ENCODE measurements around the gene VSTM5.
A peak's percentile ranks its signal among the peaks of the same experiment; 100 is the strongest.

Gene VSTM5

DNA sequence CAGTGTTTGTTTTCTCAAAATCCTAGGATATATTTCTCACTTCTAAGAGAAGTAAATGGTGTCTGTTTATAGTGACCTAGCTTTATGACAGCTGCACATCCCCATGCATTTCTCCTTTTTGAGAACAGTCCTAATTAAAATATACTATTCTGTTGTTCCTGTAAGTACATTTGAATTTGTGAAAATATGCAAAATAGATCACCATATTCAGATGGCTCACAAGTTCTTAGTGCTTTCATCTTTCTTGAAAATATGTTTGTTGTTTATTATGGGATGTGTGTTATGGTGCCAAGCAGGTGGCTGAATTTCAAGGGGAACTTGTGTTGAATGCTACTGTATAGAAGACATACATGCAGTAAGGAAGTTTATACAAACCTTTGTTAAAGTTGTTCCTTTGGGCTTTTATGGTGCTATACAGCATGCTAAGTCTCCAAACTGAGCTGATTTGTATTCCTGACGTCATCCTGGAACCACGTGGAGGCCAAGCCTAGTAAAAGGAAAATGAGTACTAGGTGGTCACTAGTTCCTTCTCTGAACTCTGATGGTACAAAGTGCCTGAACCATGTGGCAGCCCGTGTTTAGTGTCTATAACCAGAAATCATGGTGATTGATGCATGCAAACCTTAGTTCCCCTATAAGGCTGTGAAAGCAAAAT lies 7.8 kb upstream of the VSTM5 start:
- H3K9me3 ChIP-seq (ENCODE audit: control insufficient read depth, low read length): no peaks in the 10 kb centered on the region
- DNase-seq (ENCODE audit: low read depth): no peak
- H3K4me3 ChIP-seq (ENCODE audit: low read length): no peak overlapping the region
- no peaks in the 10 kb centered on the region for H3K36me3 ChIP-seq (ENCODE audit: control insufficient read depth, insufficient read depth, low read length, severe bottlenecking)
- H3K9ac ChIP-seq (ENCODE audit: low read length): no peak overlapping the region
- H3K27me3 ChIP-seq (replicated peaks; ENCODE audit: control insufficient read depth, insufficient read depth, low read length): no peaks in the 10 kb centered on the region
- peaks cover 9% of the 10 kb centered on the region for H3K4me1 ChIP-seq (ENCODE audit: control insufficient read depth, insufficient read depth, low read length)

DNA sequence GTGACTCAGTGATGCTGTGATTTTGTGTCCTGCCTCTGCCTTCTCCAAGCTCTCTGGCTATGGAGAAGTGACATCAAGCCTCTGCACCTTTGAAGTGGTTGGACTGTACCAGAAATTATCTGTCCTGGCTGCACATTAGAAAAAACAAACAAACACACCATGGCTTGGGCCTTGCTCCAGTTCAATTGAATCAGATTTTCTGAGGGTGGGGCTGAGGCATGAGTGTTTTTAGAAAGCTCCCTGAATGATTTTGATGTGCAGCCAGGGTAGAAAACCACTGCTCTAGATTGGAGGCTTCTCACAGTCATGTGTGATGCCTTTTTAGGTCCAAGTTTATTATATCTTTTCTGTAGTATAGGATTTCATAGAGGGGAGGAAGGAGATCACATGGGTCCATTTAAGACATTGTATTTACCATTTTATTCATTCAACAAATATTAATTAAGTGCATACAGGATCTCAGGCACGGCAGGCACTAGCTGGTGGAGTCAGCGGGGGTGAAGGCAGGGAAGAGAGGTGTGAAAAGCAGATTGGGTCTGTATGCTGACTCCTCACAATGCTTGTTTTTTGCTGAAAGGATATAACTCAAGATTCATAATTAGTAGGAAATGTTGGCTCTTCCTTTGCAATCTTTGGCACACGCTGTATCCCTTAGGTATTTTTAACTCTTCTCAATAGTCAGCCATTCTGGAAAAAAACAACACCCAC lies 7.1 kb upstream of the VSTM5 start:
- peaks cover 9% of the 10 kb centered on the region for H3K4me1 ChIP-seq (ENCODE audit: control insufficient read depth, insufficient read depth, low read length)
- no peaks in the 10 kb centered on the region for H3K36me3 ChIP-seq (ENCODE audit: control insufficient read depth, insufficient read depth, low read length, severe bottlenecking)
- no peak overlapping the region for H3K4me3 ChIP-seq (ENCODE audit: low read length)
- no peaks in the 10 kb centered on the region for H3K27me3 ChIP-seq (replicated peaks; ENCODE audit: control insufficient read depth, insufficient read depth, low read length)
- H3K9me3 ChIP-seq (ENCODE audit: control insufficient read depth, low read length): no peaks in the 10 kb centered on the region
- H3K9ac ChIP-seq (ENCODE audit: low read length): no peak overlapping the region
- peak; percentile 43 for DNase-seq (ENCODE audit: low read depth)

DNA sequence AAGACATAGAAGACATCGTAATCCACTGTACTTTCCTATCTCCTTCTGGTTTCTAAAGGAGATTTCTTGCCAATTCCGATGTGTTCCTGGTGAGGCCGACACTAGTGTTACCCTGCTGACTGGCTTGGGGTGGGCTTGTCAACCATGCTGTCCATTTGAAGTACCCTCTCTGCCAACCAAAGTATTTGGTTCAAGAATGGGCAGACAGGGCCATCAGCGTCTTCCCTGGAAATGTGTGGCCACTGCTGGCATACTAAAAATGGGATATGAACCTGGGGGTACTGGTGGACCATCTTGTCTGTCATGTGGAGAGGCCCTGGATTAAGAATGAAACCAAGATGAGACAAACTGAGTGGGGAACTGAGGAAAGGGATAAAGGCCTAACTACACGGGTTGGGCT lies 1.8 kb upstream of the VSTM5 start:
- Histone ChIP-seq H3K9ac (ENCODE audit: low read length) (no peak overlapping the region), H3K4me3 (ENCODE audit: low read length) (no peak overlapping the region), H3K27me3 (replicated peaks; ENCODE audit: control insufficient read depth, insufficient read depth, low read length) (no peaks in the 10 kb centered on the region), H3K9me3 (ENCODE audit: control insufficient read depth, low read length) (no peaks in the 10 kb centered on the region), H3K4me1 (ENCODE audit: control insufficient read depth, insufficient read depth, low read length) (no peaks in the 10 kb centered on the region), H3K36me3 (ENCODE audit: control insufficient read depth, insufficient read depth, low read length, severe bottlenecking) (no peaks in the 10 kb centered on the region)
- no peak for DNase-seq (ENCODE audit: low read depth)

DNA sequence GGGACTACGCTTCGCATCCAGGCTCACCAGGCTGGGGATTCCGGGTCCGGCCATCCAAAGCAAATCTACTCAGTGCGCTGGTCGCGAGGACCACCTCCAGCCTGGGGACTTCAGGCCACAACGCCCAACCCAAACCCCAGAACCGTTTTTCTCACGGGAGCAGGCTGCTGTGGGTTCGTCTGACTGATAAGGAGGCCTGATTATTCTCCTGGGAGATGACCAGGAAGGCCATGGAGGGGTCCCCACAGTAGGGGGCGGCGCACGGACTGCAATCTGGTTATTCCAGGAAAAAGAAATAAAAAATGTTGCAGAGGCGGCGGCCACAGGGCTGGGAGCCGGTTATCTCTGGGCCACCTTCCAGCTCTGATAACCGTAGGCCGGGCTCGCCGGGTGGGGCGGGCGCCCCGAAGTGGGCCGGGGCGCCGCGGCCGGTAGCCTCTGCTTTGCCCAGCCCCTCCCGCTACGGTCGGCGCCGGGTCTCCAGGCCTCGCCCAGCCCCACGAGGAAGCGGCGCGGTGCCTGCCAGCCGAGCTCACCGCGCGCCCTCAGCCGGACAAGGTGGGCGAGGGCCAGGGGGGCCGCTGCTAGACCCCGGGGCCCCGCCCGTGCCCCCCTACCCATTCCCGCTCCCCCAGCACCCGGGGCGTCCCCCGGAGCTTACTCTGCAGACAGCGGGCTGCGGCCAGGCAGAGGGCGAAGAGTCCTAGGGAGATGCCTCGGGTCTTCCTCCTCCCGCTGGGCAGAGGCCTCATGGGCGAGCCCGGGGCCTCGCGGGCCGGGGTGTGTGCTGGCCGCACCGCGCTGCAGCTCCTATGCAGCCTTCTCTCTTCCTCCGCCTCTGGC lies 446 bp downstream of the VSTM5 start:
- Histone ChIP-seq H3K4me3 (ENCODE audit: low read length) (peak overlapping the region; percentile 73), H3K9ac (ENCODE audit: low read length) (peak overlapping the region; percentile 68), H3K27me3 (replicated peaks; ENCODE audit: control insufficient read depth, insufficient read depth, low read length) (no peaks in the 10 kb centered on the region), H3K9me3 (ENCODE audit: control insufficient read depth, low read length) (no peaks in the 10 kb centered on the region), H3K36me3 (ENCODE audit: control insufficient read depth, insufficient read depth, low read length, severe bottlenecking) (no peaks in the 10 kb centered on the region), H3K4me1 (ENCODE audit: control insufficient read depth, insufficient read depth, low read length) (no peaks in the 10 kb centered on the region)
- peak; percentile 45 for DNase-seq (ENCODE audit: low read depth)

DNA sequence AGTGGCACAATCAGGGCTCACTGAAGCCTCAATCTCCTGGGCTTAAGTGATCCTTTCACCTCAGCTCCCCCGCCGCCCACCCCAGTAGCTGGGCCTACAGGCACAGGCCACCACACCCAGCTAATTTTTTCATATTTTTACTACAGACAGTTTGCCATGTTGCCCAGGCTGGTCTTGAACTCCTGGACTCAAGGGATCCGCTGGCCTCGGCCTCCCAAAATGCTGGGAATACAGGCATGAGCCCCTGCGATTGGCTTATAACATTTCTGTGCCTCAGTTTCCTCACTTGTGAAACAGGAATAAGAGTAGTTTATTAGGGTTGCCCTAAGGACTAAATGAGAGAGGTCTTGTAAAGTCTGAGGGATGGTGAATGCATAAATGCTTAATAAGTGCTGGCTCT lies 1.2 kb downstream of the VSTM5 start:
- no peak overlapping the region for H3K9ac ChIP-seq (ENCODE audit: low read length)
- H3K4me1 ChIP-seq (ENCODE audit: control insufficient read depth, insufficient read depth, low read length): no peaks in the 10 kb centered on the region
- no peaks in the 10 kb centered on the region for H3K36me3 ChIP-seq (ENCODE audit: control insufficient read depth, insufficient read depth, low read length, severe bottlenecking)
- no peak for DNase-seq (ENCODE audit: low read depth)
- H3K4me3 ChIP-seq (ENCODE audit: low read length): peak overlapping the region; percentile 73
- no peaks in the 10 kb centered on the region for H3K27me3 ChIP-seq (replicated peaks; ENCODE audit: control insufficient read depth, insufficient read depth, low read length)
- H3K9me3 ChIP-seq (ENCODE audit: control insufficient read depth, low read length): no peaks in the 10 kb centered on the region

DNA sequence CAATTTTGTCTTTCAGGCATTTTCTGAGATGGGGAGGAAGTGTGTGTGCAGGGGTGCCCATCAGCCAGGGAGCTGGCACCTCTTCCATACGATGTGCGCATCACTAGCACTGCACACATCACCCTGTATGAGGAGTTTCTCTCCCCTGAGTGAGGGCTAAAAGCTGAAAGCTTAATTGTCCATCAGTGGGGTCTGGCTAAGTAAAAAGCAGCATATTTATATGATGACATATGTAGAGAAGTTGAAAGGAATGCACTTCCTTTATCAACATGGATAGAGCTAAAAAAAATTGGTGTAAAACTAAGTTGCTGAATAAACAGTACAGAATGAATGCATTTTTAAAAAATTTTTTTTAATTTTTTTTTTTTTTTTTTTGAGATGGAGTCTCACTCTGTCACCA lies 4.0 kb downstream of the VSTM5 start:
- no peak overlapping the region for H3K9ac ChIP-seq (ENCODE audit: low read length)

DNA sequence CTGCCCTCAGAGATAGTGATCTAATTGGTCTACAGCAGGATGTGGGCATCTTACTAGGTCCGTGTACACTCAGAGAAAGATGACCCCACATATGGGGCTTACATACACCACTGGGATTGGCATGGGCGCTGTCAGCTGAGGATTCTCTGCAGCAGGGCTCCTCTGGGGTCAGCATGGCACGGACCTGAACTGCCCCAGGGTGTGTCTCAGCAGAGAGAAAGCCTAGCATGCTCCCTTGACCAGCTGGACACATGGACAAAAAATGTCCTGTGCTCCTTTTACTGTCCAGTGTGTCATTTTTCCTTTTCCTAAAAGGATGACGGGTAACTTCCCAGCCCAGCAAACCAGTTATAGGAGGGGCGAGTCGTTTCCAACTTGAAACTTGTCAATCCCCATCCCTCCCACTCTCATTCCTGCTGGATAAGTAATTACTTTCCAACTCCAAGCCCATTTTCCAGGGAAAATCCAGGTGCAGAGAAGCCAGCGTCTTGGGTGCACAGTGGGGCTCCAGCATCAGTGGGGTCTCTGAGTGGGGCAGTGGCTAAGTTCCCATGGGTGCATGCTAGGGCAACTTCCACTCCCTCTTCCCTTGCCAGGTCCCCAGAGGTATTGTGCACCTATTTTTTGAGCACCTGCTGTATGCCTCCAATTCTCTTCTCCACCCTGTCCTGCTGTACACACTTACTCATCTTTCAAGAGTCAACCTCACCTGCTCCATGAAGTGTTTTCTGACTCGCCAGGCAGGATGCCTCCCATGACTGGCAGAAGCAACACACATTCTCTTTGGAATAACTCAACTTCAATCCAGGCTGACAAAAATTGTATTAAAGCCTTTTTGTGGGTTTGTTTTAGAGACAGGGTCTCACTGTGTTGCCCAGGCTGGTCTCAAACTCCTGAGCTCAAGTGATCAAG lies 5.0 kb downstream of the VSTM5 start:
- Histone ChIP-seq H3K9ac (ENCODE audit: low read length) (no peak overlapping the region), H3K4me1 (ENCODE audit: control insufficient read depth, insufficient read depth, low read length) (no peaks in the 10 kb centered on the region), H3K9me3 (ENCODE audit: control insufficient read depth, low read length) (no peaks in the 10 kb centered on the region), H3K36me3 (ENCODE audit: control insufficient read depth, insufficient read depth, low read length, severe bottlenecking) (no peaks in the 10 kb centered on the region), H3K27me3 (replicated peaks; ENCODE audit: control insufficient read depth, insufficient read depth, low read length) (no peaks in the 10 kb centered on the region), H3K4me3 (ENCODE audit: low read length) (no peak overlapping the region)
- DNase-seq (ENCODE audit: low read depth): no peak

More for the DNA sequence above, 4.0 kb downstream of the VSTM5 start:
- DNase-seq (ENCODE audit: low read depth): peak; percentile 27
- Histone ChIP-seq H3K36me3 (ENCODE audit: control insufficient read depth, insufficient read depth, low read length, severe bottlenecking) (no peaks in the 10 kb centered on the region), H3K27me3 (replicated peaks; ENCODE audit: control insufficient read depth, insufficient read depth, low read length) (no peaks in the 10 kb centered on the region), H3K4me1 (ENCODE audit: control insufficient read depth, insufficient read depth, low read length) (no peaks in the 10 kb centered on the region), H3K4me3 (ENCODE audit: low read length) (no peak overlapping the region), H3K9me3 (ENCODE audit: control insufficient read depth, low read length) (no peaks in the 10 kb centered on the region)

DNA sequence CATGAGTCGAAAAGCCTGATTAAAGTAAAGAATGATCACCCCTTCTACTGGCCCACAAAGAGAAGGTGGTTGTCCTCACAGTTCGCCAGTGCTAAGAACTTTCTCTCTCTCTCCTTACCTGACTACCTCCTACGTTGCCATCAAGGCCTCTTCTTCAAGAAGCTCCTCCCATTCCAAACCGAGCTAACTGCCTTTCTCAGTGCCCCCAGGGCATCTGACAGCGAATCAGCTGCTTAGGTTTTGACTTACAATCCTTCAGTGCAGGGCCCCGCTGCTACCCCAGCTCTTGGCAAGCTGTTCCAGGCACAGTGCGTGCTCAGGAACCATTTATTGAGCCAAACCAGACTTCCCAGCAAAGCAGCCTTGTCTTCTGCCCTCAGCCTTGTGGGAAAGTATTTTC lies 5.8 kb downstream of the VSTM5 start:
- Histone ChIP-seq H3K4me3 (ENCODE audit: low read length) (no peak overlapping the region), H3K9me3 (ENCODE audit: control insufficient read depth, low read length) (no peaks in the 10 kb centered on the region), H3K9ac (ENCODE audit: low read length) (no peak overlapping the region), H3K36me3 (ENCODE audit: control insufficient read depth, insufficient read depth, low read length, severe bottlenecking) (no peaks in the 10 kb centered on the region), H3K27me3 (replicated peaks; ENCODE audit: control insufficient read depth, insufficient read depth, low read length) (no peaks in the 10 kb centered on the region), H3K4me1 (ENCODE audit: control insufficient read depth, insufficient read depth, low read length) (peaks cover 7% of the 10 kb centered on the region)
- no peak for DNase-seq (ENCODE audit: low read depth)

DNA sequence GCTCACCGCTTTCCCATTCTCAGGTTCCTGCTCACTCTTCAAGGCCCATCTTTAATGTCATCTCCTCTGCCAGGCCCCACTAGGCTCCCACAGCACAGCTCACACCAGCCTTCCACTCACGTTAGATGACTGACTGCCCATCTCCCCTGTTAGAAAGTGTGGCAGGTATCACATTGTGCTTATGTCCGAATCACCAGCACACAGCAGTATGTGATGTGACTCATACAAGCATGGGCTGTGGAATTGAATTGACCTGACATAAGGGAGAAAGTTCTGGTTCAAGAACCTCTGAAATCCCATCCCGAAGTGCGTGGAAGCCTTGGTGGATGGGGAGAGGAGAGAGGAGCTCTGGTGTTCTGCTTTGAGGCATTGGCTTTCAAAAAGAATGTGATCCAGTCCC lies 6.5 kb downstream of the VSTM5 start:
- H3K9ac ChIP-seq (ENCODE audit: low read length): no peak overlapping the region
- no peak for DNase-seq (ENCODE audit: low read depth)
- H3K9me3 ChIP-seq (ENCODE audit: control insufficient read depth, low read length): no peaks in the 10 kb centered on the region
- no peak overlapping the region for H3K4me3 ChIP-seq (ENCODE audit: low read length)
- H3K4me1 ChIP-seq (ENCODE audit: control insufficient read depth, insufficient read depth, low read length): peaks cover 7% of the 10 kb centered on the region
- no peaks in the 10 kb centered on the region for H3K36me3 ChIP-seq (ENCODE audit: control insufficient read depth, insufficient read depth, low read length, severe bottlenecking)
- no peaks in the 10 kb centered on the region for H3K27me3 ChIP-seq (replicated peaks; ENCODE audit: control insufficient read depth, insufficient read depth, low read length)

DNA sequence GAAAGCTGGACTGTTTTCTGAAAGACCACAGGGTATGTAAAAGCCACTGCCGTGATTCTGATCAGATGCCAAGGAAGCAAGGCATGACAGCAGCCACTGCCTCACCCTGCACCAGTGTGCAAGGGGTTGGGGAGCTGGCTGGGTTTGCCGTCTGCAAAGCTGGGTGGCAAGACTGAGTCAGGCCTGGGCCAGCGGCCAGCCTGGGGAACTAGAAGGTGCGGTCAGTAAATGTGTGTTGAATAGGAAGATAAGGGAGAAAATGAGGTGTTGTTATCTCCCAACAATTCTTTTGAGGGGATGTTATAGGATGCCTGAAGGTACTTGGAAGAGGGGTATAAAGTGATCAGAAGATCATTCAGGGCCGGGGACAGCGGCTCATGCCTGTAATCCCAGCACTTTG lies 8.0 kb downstream of the VSTM5 start:
- no peaks in the 10 kb centered on the region for H3K36me3 ChIP-seq (ENCODE audit: control insufficient read depth, insufficient read depth, low read length, severe bottlenecking)
- DNase-seq (ENCODE audit: low read depth): peak; percentile 78
- H3K4me3 ChIP-seq (ENCODE audit: low read length): no peak overlapping the region
- H3K27me3 ChIP-seq (replicated peaks; ENCODE audit: control insufficient read depth, insufficient read depth, low read length): no peaks in the 10 kb centered on the region
- H3K4me1 ChIP-seq (ENCODE audit: control insufficient read depth, insufficient read depth, low read length): peaks cover 7% of the 10 kb centered on the region
- H3K9ac ChIP-seq (ENCODE audit: low read length): no peak overlapping the region
- no peaks in the 10 kb centered on the region for H3K9me3 ChIP-seq (ENCODE audit: control insufficient read depth, low read length)
